ENCODE measurements around the gene PNLIPRP1. TPM values are rescaled to one million over a fixed set of nuclear protein-coding genes. Genes with fewer than 3 reads are reported as not detected.

Gene PNLIPRP1
- polyA plus RNA-seq, 1 donor from 2014 or later, result not detected

DNA sequence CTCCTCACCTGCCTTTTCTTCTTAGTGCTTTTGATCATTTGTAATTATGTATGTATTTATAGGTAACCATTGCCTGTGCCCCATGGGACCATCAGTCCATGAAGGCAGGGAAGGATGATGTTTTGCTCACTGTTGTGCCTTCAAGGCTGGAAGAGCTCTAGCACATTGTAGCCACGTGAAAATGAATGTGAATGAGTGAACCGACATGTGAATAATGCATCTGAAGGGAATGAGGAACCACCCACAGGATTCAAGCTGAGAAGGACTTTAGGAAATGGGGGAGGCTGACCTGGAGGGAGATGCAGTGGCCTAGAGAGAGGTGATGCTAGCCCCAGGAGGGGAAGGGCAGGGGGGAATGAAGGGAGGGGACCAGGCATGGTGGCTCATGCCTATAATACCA is 24.0 kb downstream of the PNLIPRP1 start:
- Histone ChIP-seq H2AFZ (ENCODE audit: low read depth, low read length) (no peak overlapping the region), H3K4me2 (ENCODE audit: low read length) (no peak overlapping the region), H3K4me3 (ENCODE audit: low read length) (no peak overlapping the region), H3K27me3 (ENCODE audit: insufficient read depth, low read depth, low read length) (no peaks in the 10 kb centered on the region), H3F3A (ENCODE audit: insufficient read depth, low read length, poor library complexity, severe bottlenecking) (no peaks in the 10 kb centered on the region), H3K36me3 (ENCODE audit: insufficient read depth, low read length) (no peaks in the 10 kb centered on the region), H4K20me1 (ENCODE audit: insufficient read depth) (no peaks in the 10 kb centered on the region), H3K27ac (ENCODE audit: low read length) (no peak overlapping the region), H3K79me2 (replicated peaks; ENCODE audit: insufficient read depth, low read length) (no peaks in the 10 kb centered on the region), H3K9me2 (ENCODE audit: insufficient read depth, low read length) (no peaks in the 10 kb centered on the region), H3K9me3 (ENCODE audit: low read length) (no peaks in the 10 kb centered on the region), H3K9ac (ENCODE audit: low read length) (no peak overlapping the region)
- TF ChIP-seq CTCF (IDR thresholded peaks at IDR 0.05; ENCODE audit: poor library complexity, severe bottlenecking), result no peak

GRCh38 chr10:116615199-116615776 is 24.5 kb downstream of the PNLIPRP1 start:
- Histone ChIP-seq H3K9ac (ENCODE audit: low read length) (no peak overlapping the region), H3F3A (ENCODE audit: insufficient read depth, low read length, poor library complexity, severe bottlenecking) (no peaks in the 10 kb centered on the region), H2AFZ (ENCODE audit: low read depth, low read length) (no peak overlapping the region), H3K4me3 (ENCODE audit: low read length) (no peak overlapping the region), H3K27me3 (ENCODE audit: insufficient read depth, low read depth, low read length) (no peaks in the 10 kb centered on the region), H3K4me2 (ENCODE audit: low read length) (no peak overlapping the region), H3K79me2 (replicated peaks; ENCODE audit: insufficient read depth, low read length) (no peaks in the 10 kb centered on the region), H3K27ac (ENCODE audit: low read length) (no peak overlapping the region), H3K36me3 (ENCODE audit: insufficient read depth, low read length) (no peaks in the 10 kb centered on the region), H4K20me1 (ENCODE audit: insufficient read depth) (no peaks in the 10 kb centered on the region), H3K9me3 (ENCODE audit: low read length) (no peaks in the 10 kb centered on the region), H3K9me2 (ENCODE audit: insufficient read depth, low read length) (no peaks in the 10 kb centered on the region)
- TF ChIP-seq TAF1 (IDR thresholded peaks at IDR 0.05; ENCODE audit: low read depth) (no peak), SMC3 (conservative IDR thresholded peaks at IDR 0.05; ENCODE audit: poor library complexity) (no peak), REST (IDR thresholded peaks at IDR 0.05; ENCODE audit: borderline replicate concordance) (no peak), MXI1 (conservative IDR thresholded peaks at IDR 0.05; ENCODE audit: poor library complexity, severe bottlenecking) (no peak), CTCF (IDR thresholded peaks at IDR 0.05; ENCODE audit: poor library complexity, severe bottlenecking) (no peak)
